GM04504 (cell line): ENCODE results near the gene CSNK2B.

Experiments
- DNase-seq: peaks from one replicate; pipeline ENCODE4 v3.0.0-alpha.2; 2012; ENCODE audit warnings: low read depth

CSNK2B gene

DNA sequence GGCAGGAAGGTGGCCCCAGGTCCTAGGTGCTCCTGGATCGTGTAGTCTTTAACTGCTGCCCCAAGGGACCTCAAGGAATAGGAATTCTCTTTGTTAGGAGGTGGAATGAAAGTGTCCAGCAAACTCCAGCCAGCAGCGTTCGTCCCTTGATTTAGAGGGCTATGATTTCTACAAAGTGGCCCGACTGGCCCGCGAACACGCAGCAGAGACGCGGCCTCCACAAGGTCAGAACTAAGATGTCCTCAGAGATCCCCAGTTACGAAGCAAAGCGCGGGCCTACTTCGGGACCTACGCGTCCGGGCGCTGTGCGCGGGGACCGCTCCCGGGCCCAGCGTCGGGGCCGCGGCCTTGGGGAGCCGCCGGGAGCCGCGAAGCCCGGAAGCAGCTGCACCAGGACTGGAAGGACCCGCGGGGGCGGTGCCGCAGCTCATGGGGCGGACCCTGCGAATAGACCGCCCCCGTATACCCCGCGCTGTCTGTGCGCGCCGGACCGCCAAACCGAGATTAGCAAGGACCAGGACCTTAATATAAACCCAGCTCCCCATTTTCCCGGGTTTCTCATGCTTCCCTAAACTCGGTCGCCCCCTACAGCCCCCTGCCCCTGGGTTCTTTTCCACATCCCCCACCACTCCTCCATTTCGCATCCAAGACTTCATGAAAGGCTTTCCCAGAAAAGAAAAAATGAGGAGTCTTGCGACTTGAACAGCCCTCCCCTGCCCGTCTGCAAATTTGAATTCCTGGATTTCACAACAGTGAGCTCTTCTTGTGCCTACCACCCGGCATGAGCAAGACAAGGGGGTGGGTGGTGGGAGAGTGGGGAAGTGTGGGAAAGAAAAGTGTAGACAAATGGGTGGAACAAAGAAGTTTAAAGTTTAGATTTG lies 5.3 kb upstream of the CSNK2B start, which contains the start of gene C6orf47:
C6orf47 (minus strand) TSS at position 398 of the 881 bp plus-strand sequence. CDS start 831 bp downstream, outside the sequence.
- peak; percentile 45 for DNase-seq

DNA sequence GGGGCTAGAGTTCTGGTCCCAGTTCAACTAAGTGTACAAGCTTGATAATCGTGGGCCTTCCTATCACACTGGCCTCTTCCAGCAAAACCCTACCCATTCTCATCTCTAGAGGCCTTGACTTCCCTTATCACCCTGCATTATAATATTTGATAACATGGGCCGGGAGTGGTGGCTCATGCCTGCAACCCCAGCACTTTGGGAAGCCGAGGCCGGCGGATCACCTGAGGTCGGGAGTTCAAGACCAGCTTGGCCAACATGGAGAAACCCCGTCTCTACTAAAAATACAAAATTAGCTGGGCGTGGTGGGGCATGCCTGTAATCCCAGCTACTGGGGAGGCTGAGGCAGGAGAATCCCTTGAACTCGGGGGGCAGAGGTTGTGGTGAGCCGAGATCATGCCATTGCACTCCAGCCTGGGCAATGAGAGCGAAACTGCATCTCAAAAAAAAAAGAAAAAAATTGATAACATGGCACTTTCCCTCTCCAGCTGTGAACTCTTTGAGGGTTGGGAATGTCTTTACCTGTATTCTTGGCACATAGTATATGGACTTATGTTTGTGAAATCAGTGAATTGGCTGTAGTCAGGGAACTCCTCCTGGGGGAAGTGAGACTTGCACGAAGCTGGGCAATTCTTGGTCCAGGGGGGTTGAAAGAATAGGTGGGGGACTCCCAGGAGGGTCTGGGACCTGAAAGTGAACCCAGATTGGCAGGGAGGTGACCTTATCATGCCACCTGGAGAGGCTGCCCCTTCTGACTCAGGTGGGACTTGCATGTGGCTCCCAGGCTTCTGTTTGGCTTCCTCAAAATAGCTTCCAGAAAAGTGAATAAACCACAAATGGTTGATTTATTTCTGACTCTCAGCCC lies 4.4 kb upstream of the CSNK2B start:
- no peak for DNase-seq

DNA sequence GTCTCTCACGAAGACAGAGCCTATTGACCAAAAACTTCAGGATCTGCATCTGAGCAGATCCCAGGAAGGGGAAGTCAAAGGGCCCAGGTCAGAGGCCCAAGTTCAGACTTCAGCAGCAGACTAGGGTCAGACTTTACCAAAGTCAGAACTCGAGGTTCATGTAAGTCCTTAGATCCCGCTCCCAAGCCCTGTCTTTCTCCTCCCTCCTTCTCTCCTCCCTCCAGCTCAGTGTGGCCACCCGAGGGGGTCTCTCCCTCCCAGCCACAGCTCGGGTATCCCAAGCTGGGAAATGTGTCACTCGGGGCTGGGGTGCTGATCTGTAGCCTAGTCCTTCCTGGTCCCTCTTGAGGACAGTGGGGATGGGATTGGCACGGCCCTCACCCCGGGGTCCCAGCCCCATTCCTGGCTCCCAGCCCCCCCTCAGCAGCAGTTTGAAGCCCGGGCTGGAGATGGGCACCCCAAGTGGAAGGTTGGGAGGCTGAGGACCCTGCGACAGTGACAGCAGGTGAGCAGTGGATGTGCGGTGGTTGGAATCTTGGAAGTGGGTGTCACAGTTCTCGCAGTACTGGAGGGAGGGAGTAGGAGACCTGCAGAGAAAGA lies 3.7 kb upstream of the CSNK2B start:
- no peak for DNase-seq

DNA sequence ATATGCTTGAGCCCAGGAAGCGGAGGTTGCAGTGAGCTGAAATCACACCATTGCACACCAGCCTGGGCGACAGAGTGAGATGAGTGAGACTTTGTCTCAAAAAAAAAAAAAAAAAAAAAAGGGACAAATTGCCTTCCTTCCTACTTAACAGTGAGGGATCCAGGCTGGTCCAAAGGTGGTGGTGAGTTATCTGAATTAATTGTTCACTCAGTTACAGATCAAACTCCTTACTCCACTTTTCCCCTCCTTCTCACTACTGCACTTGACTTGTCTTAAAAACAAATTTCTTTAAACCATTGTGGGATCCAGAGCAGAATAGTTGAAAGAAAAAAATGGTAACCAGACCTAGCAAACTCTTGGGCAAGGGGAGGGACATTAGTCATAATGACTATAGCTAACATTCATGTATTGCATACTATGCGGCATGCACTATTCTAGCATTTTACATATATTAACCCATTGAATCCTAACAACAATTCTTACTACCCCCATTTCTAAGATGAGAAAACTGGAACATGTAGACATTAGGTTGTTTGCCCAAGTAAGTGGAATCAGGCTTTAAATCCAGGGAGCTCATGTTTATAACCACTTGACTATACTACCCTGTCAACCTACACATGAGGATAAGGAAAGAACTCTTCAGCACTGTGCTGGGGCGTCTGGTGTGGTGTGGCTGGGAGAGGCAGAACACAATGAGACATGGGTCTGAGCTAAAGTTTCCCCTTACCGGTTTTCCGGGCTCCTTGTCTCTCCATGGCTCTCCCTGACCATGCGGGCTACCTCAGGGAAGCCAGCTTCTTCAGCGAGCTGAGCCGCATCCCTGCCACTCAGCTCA lies 2.5 kb upstream of the CSNK2B start:
- no peak for DNase-seq

DNA sequence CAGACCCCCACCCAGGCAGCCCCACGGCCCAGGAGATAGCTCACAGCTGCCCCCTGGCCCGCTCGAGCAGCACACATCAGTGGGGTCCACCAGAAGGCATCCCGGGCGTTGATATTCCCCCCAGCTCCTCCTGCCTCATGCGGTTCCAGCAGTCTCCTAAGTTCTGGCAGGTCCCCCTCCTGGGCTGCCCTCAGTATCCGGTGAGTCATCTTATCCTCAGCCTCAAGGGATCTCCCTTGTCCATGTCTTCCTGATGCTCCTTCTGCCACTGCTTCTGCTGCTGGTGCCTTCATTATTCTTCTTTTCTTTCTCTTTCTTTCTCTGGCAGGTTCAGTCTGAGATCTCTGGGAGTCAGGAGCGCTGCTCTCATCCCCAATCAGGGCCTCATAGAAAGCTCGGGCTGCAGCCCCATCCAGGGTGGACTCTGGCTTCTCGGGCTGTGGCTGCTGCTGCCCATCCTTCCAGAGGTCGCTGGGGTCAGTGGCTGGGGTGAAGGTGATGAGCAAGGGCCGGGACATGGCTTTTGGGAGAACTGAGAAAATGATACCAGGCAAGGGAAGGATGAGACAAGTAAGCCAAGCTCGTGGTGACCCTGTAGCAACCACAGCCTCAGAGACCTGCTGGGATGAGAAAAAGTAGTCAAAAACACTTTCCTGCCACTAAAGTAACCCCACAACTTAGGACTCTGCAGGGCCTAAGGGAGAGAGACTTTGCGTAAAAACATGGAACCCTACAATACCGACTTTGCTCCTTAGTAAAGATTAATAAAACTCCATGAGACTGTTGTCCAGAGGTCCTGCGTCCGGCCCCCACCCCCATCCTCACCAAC lies 1.7 kb upstream of the CSNK2B start:
- peak; percentile 63 for DNase-seq

DNA sequence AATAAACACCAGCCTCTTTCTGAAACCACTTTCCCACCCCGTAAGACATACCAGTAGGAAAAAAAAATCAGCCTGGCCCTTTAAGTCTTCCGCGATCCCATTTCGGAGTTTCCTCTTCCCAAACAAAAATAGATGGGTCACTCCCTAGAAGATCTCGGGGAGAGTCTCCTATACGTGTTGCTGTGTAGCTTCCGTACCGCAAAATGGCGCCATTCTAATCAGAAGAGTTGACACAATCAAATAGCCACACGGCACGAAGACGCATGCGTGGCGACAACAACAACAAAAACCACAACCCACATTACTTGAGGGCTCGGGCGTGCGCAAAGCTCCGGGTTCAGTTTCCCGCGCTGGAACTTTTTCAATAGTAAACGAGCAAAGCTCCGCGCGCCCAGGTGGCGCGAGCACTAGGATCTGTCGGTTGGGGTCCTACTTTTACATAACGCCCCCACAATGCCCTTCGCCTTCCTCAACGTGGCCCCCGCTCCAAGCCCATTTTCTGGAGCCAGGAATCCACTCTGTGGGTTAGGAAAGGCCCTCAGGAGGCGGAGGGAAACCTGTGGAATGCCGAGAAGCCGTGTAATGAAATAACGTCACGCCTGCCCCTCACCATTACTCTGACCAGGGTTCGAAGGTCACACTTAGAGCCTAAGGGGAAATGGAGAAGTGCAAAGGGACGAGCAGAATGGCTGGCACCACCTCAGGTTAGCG lies 935 bp upstream of the CSNK2B start, which contains the start of gene GPANK1:
GPANK1 (minus strand) TSS at position 208 of the 711 bp plus-strand sequence. CDS start 519 bp downstream, outside the sequence.
- DNase-seq, result peak; percentile 89

DNA sequence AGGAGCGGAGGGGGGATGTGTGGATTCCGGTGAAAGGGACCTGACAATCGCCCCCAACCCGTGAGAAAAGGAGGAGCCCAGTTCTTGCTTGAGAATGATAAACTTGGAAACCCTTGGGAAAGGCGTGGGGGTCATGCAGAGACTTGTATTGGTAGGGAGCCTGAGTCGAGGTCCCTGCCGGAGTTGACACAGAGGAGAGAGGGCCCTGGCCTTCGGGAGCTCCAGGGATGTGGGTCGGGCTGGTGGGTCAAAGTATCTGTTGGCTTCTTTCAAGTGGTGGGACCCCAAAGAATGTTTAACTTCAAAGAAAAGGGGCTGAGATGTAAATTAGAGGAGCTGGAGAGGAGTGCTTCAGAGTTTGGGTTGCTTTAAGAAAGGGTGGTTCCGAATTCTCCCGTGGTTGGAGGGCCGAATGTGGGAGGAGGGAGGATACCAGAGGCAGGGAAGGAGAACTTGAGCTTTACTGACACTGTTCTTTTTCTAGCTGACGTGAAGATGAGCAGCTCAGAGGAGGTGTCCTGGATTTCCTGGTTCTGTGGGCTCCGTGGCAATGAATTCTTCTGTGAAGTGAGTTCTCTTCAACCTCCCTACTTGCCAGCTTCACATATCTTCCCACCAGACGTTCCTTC lies 571 bp downstream of the CSNK2B start:
- DNase-seq, result no peak

DNA sequence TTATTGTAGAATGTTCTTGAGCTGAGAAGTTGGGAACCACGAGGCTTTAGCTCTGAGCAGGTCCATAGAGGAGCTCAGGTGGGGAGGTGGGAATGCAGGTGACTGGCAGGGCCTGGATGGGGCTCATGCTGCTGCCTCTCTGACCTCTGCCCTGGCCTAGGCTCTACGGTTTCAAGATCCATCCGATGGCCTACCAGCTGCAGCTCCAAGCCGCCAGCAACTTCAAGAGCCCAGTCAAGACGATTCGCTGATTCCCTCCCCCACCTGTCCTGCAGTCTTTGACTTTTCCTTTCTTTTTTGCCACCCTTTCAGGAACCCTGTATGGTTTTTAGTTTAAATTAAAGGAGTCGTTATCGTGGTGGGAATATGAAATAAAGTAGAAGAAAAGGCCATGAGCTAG lies 3.8 kb downstream of the CSNK2B start, which contains the start of gene LY6G5B:
LY6G5B (plus strand) TSS at position 301 of the 400 bp plus-strand sequence. CDS start 975 bp downstream, outside the sequence.
- DNase-seq, result no peak

DNA sequence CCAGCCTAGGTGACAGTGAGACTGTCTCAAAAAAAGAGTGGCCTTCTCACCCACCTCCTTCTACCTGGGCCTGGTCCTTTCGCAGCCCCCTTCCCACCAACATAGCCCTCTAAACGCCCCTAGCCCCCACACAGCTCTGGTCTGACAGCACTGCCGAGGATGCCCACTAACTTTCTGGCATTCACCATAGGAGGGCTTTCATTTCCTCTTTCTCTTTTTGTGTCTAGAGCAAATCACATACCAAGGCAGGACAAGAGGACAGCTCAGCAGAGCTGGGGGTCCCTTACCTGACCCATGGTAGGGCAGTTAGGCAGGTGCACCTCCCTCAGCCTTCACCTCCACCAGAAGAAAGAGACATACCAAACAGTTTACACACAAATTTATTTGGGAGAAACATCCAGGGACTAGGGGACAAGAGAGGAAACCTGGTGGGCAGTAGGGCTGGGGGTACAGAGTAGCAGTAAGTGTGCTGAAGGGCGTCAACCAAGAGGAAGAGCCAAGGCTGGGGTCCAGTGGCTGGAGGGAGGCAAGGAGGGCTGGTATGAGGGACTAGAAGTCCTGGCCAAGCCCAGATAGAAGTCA lies 10.5 kb downstream of the CSNK2B start:
- DNase-seq, result no peak

DNA sequence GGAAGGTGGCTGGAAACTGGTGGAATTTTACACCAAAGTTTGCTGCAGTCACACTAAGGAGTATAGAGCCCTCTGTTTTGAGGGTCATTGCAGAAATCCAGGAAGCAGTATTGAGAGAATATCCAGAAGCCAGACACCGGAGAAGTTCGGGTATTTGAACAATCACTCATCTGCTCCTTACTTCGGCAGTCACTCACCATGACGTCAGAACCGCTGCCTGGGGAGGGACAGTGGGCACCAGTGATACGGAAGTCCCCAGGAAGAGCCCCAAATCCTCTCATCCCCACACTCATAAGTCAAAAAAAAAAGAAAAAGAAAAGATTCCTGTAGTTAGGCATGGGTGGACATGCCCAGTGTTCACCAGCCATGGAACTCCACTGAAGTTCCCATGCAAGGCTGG lies 11.0 kb downstream of the CSNK2B start:
- no peak for DNase-seq

DNA sequence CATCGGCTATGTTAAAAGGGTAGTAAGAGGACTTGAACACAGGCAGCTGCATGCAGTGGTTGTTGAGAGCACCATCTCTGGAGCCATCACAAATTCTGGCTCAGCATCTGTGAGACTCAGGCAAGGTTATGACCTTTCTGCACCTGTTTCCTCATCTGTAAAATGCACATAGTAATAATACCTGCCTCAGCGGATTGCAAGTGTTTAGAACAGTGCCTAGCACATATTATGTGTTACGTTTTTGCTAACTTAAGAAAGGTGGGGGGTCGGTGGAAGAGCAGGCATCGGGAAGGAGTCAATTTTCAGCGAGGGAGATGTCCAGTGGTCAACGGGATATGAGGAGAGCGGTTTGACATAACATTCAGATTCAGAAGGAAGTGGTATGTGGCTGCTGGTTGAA lies 12.1 kb downstream of the CSNK2B start:
- no peak for DNase-seq

DNA sequence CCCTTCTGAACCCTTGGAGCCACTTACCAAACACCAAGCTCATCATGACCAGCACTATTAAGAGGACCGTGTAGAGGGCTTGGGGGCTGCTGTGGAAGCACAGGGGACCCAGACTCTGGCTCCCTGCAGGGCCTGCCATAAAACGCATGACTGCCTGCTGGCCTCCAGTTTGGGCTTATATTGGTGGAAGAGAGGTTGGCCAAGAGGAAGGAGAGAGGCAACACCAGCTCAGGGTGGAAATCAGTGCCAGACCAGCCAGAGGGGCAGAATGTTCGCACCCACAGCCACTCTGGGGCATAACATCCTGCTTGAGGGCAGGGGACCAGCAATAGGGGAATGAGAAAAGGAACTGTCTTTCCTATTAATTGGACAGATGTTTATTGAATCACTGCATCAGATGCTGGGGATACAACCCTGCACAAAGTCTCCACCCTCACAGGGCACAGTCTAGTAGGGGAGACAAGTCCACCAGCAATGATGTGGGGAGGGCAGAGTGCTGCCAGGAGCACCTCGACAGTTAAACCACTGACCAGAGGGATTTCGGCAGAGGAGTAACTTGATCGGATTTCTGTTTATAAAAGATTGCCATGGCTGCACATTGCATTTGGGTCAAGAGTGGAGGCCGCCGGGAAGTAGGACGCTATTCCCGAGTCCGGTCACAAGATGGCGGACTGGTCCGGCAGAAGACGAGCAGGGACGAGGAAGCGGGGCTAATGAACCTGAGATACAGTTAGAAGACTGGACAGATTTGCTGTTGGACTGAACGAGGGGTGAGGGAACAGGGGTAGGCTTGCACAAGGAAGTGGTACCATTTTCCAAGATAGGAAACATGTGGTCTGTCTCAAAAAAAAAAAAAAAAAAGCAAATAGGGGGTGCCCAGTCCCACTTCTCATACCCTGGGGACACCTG lies 14.6 kb downstream of the CSNK2B start, which contains the start of gene LY6G5C:
LY6G5C (minus strand) TSS at position 842 of the 909 bp plus-strand sequence; CDS start at position 148, 694 bp downstream.
- DNase-seq, result peak; percentile 76

DNA sequence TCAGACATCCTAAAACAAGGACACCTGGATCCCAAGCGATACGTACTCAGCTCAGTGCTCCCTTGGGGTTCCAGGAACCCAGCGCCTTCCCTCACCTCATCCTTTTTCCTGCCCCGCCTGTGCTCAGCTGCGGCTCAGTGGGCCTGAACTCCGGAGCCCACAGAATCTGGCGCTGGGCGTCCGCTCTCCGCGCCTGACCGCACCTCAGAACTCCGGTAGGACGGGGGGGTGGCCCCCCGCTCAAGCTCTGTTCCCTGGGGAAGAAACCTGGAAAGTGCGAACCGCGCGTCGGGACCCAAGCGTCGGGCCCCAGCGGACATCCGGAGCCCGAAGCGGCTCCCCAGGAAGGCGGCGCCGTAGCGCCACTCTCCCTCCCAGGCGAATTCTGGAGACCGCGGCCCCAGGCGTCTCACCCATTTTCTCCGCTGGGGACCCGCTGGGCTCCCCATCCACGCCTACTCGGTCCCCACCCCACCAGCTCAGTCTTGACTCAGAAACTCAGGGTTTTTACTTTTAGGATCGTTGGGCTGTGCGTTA lies 15.3 kb downstream of the CSNK2B start:
- no peak for DNase-seq

DNA sequence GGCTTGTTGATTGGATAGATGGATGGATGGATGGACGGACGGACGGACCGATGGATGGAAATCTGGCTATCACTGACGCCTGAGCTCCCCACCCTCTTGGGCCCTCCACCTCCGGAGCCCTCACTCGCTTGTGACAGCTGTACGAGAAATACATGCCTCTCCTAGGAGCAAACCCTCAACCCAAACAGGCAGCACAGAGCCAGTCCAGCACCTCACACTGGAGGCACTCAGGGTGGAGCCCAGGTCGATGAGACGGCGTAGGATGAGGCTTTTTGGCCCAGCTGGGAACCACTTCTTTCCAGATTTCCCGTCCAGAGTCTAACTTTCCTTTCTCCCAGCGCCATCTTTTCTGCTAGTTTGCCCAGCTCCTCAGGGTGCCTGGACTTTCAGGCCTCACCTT lies 17.7 kb downstream of the CSNK2B start:
- DNase-seq, result no peak

DNA sequence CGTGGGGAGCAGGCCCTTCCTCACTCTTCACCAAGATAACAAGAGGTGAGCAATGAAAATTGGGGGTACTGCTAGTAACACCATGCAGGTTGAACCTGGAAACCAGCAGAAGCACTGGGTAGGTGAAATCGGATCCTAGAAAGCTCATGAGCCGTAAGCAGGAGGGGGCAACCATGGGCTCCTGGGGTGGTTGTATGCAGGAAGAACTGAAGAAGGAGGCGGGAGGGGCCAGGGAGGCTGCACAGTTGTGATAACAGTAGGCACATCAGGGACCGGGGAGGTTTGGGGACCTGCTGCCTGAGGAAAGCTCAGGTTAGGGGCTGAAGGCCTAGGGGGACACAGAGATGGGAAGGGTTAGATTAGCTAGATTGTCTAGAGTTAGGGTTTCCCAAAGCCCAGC lies 20.6 kb downstream of the CSNK2B start:
- no peak for DNase-seq

DNA sequence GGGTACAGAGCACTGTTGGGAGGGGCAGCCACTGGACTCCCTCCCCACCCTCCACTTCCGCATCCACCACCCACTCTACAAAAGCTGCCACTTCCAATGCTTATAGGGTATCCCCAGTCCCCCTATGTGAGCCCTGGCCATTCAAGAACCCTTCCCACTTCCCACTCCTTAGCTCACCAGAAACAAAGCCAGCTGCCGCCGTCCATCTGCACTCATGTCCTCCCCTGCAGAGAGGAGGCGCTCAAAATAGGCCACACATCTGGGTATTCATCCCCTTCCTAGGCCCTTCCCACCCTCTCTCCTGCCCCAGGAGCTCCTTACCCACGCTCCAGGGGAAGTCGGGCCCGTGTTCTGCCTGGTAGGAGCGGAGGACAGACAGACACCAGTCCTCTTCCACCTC lies 21.4 kb downstream of the CSNK2B start:
- no peak for DNase-seq
